Stimulated activated naive CD4-positive, alpha-beta T cell (primary cell): ENCODE results near the gene MPZ.
"Not testable (repeated sequence)": the region's sequence is repeated elsewhere in the genome, so short reads cannot be mapped to it uniquely, and the experiment has no call there.

Experiments
- DNase-seq, 6 experiments: peaks; one replicate each; lab custom pipeline; 2025; lab: John Stamatoyannopoulos, UW

Gene MPZ

GRCh38 chr1:161255955-161256520, 53.7 kb downstream of the MPZ start:
- DNase-seq, result not testable (repeated sequence)

GRCh38 chr1:161255302-161255701, 54.5 kb downstream of the MPZ start:
- not testable (repeated sequence) for DNase-seq
